22Rv1 (cell line): ENCODE measurements around the gene GNAS.

Experiments used
- H3K27ac ChIP-seq: fragments of 450-650 bp; 2 replicates; pipeline ENCODE4 v1.5.1; 2017
- CTCF ChIP-seq: fragments of 450-650 bp; IDR thresholded peaks from 2 replicates; pipeline ENCODE4 v1.5.1; 2017; ENCODE audit warnings: mild to moderate bottlenecking
- ZFX ChIP-seq: fragments of 450-650 bp; IDR thresholded peaks from 2 replicates; pipeline ENCODE4 v1.6.1; 2017; ENCODE audit warnings: antibody characterized with exemption, borderline replicate concordance

The GNAS gene

GRCh38 chr20:58876437-58876836 is 23.9 kb downstream of the GNAS start:
- no peak for TF ChIP-seq ZFX
- no peak for TF ChIP-seq CTCF
- no peak overlapping the region for H3K27ac ChIP-seq

GRCh38 chr20:58877050-58877975 is 24.8 kb downstream of the GNAS start:
- no peak overlapping the region for H3K27ac ChIP-seq
- no peak for TF ChIP-seq ZFX

GRCh38 chr20:58877976-58878360 is 25.5 kb downstream of the GNAS start:
- no peak for TF ChIP-seq CTCF
- no peak for TF ChIP-seq ZFX
- no peak overlapping the region for H3K27ac ChIP-seq

- no peak overlapping the region for H3K27ac ChIP-seq
- TF ChIP-seq ZFX (no peak), CTCF (no peak)
These were observed 25.9 kb downstream of the GNAS start for GRCh38 chr20:58878399-58878798.

- H3K27ac ChIP-seq: no peak overlapping the region
- TF ChIP-seq CTCF: no peak
- no peak for TF ChIP-seq ZFX
These were observed 27.9 kb downstream of the GNAS start for GRCh38 chr20:58880441-58880840.

GRCh38 chr20:58880994-58881752 is 28.7 kb downstream of the GNAS start:
- H3K27ac ChIP-seq: no peak overlapping the region
- TF ChIP-seq ZFX (no peak), CTCF (0 out of 2 replicates have a peak, but pooled peaks have one; percentile 28)

- TF ChIP-seq CTCF (no peak), ZFX (no peak)
- no peak overlapping the region for H3K27ac ChIP-seq
These were observed 30.2 kb downstream of the GNAS start for GRCh38 chr20:58882704-58883089.
